ENCODE data around the gene GOLM1.

DNA sequence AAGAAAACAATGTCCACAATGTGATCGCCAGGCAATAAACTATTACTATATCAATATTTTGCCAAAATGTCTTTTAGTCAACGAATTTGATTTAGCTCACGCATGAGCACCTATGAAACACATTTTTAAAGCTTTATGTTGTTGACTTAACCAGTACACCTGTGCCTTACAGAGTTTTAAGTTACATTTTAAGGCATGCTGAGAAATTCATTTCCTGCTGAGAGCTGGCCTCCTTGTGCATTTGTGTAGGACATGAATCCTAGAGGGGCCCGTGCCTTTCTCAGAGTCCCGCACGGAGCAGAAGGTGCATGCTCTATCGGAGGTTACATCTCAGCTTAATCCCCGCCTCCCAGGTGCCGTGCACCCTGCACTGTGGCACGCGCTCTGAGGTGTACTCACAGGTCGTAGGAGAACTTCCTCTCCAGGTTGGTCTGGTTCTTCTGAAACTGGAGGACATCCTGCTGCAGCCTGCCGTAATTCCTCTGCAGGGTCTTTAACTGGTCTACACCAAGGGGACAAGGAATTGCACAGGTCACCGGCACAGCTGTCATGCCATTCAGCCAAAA, 53.2 kb downstream of the GOLM1 start:
- no peak for TF ChIP-seq CREB1 (IDR thresholded peaks at IDR 0.05; ENCODE audit: low read depth)
- TF ChIP-seq EP300 (IDR thresholded peaks at IDR 0.05; ENCODE audit: borderline replicate concordance): no peak
- no peak for TF ChIP-seq CEBPB (IDR thresholded peaks at IDR 0.05)
- TF ChIP-seq, protein P1, sequence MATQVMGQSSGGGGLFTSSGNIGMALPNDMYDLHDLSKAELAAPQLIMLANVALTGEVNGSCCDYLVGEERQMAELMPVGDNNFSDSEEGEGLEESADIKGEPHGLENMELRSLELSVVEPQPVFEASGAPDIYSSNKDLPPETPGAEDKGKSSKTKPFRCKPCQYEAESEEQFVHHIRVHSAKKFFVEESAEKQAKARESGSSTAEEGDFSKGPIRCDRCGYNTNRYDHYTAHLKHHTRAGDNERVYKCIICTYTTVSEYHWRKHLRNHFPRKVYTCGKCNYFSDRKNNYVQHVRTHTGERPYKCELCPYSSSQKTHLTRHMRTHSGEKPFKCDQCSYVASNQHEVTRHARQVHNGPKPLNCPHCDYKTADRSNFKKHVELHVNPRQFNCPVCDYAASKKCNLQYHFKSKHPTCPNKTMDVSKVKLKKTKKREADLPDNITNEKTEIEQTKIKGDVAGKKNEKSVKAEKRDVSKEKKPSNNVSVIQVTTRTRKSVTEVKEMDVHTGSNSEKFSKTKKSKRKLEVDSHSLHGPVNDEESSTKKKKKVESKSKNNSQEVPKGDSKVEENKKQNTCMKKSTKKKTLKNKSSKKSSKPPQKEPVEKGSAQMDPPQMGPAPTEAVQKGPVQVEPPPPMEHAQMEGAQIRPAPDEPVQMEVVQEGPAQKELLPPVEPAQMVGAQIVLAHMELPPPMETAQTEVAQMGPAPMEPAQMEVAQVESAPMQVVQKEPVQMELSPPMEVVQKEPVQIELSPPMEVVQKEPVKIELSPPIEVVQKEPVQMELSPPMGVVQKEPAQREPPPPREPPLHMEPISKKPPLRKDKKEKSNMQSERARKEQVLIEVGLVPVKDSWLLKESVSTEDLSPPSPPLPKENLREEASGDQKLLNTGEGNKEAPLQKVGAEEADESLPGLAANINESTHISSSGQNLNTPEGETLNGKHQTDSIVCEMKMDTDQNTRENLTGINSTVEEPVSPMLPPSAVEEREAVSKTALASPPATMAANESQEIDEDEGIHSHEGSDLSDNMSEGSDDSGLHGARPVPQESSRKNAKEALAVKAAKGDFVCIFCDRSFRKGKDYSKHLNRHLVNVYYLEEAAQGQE (IDR thresholded peaks at IDR 0.05; ENCODE audit: low read depth): no peak
- TF ChIP-seq MAX (IDR thresholded peaks at IDR 0.05): peak; percentile 59; the same call in 1 of the 2 replicates
- TF ChIP-seq TAF1 (IDR thresholded peaks at IDR 0.05; ENCODE audit: low read depth): no peak
- no peak for TF ChIP-seq EGR1 (IDR thresholded peaks at IDR 0.05)
- no peak for TF ChIP-seq ZBTB7A (IDR thresholded peaks at IDR 0.05; ENCODE audit: low read depth)
- no peak for TF ChIP-seq YY1 (IDR thresholded peaks at IDR 0.05; ENCODE audit: low read depth)

Measured in Ishikawa (cell line).